SU-DHL-6 (cell line): ENCODE results near the gene BBX.

Experiments used
- H2AFZ ChIP-seq: fragments of 200-600 bp; sonication (generic); 2 replicates; pipeline ENCODE4 v1.6.1; 2014; ENCODE audit warnings: low read depth, mild to moderate bottlenecking, moderate library complexity, mixed read lengths, antibody characterized with exemption, low read length; ENCODE audit not compliant: severe bottlenecking
- H3F3A ChIP-seq: fragments of 200-600 bp; shearing (Covaris generic); 2 replicates; pipeline ENCODE4 v1.6.0; 2016; ENCODE audit warnings: antibody characterized with exemption, mild to moderate bottlenecking; ENCODE audit not compliant: insufficient read depth
- H3K27ac ChIP-seq: fragments of 200-600 bp; sonication (generic); 2 replicates; pipeline ENCODE4 v1.5.1; 2016; ENCODE audit warnings: low read depth, mild to moderate bottlenecking, low read length, moderate library complexity, mixed read lengths
- H3K27me3 ChIP-seq: fragments of 200-600 bp; sonication (generic), shearing (Covaris generic); 2 replicates; pipeline ENCODE4 v1.6.0; 2014; ENCODE audit warnings: mild to moderate bottlenecking, low read length
- H3K36me3 ChIP-seq: fragments of 200-600 bp; sonication (generic); 2 replicates; pipeline ENCODE4 v1.6.1; 2014; ENCODE audit warnings: mild to moderate bottlenecking, low read length, mixed read lengths
- H3K4me2 ChIP-seq: fragments of 300-600, 200-600 bp; shearing (Covaris generic), sonication (generic); 2 replicates; pipeline ENCODE4 v1.6.0; 2014; ENCODE audit warnings: low read length, low read depth, mild to moderate bottlenecking; ENCODE audit not compliant: poor library complexity, severe bottlenecking
- H3K4me3 ChIP-seq: fragments of 200-600 bp; sonication (generic); 2 replicates; pipeline ENCODE4 v1.5.1; 2014; ENCODE audit warnings: antibody characterized with exemption, low read length, mild to moderate bottlenecking, mixed read lengths; ENCODE audit not compliant: insufficient read depth, poor library complexity, severe bottlenecking
- H3K79me2 ChIP-seq: fragments of 200-600 bp; sonication (generic); 2 replicates; pipeline ENCODE4 v1.6.1; 2014; ENCODE audit warnings: mild to moderate bottlenecking, low read length, moderate library complexity; ENCODE audit not compliant: insufficient read depth
- H3K9ac ChIP-seq: fragments of 200-600 bp; sonication (generic); 2 replicates; pipeline ENCODE4 v1.7.0; 2014; ENCODE audit warnings: mild to moderate bottlenecking, low read length
- H3K9me2 ChIP-seq: fragments of 200-600 bp; sonication (generic); replicated peaks from 2 replicates; pipeline ENCODE4 v1.6.1; 2014; ENCODE audit warnings: low read length; ENCODE audit not compliant: insufficient read depth
- H3K9me3 ChIP-seq: fragments of 200-600 bp; sonication (generic); 2 replicates; pipeline ENCODE4 v1.6.1; 2014; ENCODE audit warnings: low read length, mixed read lengths; ENCODE audit not compliant: insufficient read depth
- H4K20me1 ChIP-seq: fragments of 200-600 bp; sonication (generic); 2 replicates; pipeline ENCODE4 v1.6.1; 2014; ENCODE audit warnings: low read depth, mild to moderate bottlenecking, antibody characterized with exemption, low read length, moderate library complexity, mixed read lengths
- EZH2phosphoT487 ChIP-seq: fragments of 200-600 bp; sonication (generic), shearing (Covaris generic); conservative IDR thresholded peaks from 2 replicates; pipeline ENCODE4 v1.6.1; 2018; ENCODE audit warnings: mild to moderate bottlenecking, antibody characterized with exemption, low read length, moderate library complexity, mixed read lengths
- TF ChIP-seq, protein P1 (sequence below): fragments of 200-600 bp; sonication (generic); IDR thresholded peaks from one replicate; pipeline ENCODE4 v1.5.1; 2017; ENCODE audit warnings: antibody characterized with exemption, mild to moderate bottlenecking, low read length, moderate library complexity; ENCODE audit not compliant: insufficient read depth, poor library complexity, severe bottlenecking

BBX gene

DNA sequence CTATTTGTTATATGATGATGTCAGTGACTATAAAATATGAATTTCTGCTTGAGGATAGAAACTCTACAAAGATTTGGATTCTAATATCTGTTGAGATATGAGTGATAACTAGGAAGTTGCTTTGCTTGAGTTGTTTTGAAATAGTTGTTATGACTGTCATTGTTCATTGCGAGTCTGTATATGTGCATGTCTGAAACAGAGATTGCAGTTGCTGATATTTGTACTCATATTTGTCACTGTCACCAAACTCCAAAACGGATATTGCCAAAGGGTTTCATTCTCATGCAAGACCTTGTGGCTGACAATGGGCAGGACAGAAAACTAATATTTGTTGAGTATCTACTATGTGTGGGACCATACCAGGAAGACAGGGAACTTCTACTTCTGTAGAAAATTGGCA lies 327.9 kb downstream of the BBX start:
- H3K27ac ChIP-seq, result no peak overlapping the region
- H3K9ac ChIP-seq, result no peak overlapping the region
- no peaks in the 10 kb centered on the region for H3K27me3 ChIP-seq
- H3F3A ChIP-seq, result no peaks in the 10 kb centered on the region
- H4K20me1 ChIP-seq, result no peaks in the 10 kb centered on the region
- H3K9me3 ChIP-seq, result no peaks in the 10 kb centered on the region
- no peaks in the 10 kb centered on the region for H3K36me3 ChIP-seq
- no peak overlapping the region for H3K4me2 ChIP-seq
- TF ChIP-seq, protein P1, sequence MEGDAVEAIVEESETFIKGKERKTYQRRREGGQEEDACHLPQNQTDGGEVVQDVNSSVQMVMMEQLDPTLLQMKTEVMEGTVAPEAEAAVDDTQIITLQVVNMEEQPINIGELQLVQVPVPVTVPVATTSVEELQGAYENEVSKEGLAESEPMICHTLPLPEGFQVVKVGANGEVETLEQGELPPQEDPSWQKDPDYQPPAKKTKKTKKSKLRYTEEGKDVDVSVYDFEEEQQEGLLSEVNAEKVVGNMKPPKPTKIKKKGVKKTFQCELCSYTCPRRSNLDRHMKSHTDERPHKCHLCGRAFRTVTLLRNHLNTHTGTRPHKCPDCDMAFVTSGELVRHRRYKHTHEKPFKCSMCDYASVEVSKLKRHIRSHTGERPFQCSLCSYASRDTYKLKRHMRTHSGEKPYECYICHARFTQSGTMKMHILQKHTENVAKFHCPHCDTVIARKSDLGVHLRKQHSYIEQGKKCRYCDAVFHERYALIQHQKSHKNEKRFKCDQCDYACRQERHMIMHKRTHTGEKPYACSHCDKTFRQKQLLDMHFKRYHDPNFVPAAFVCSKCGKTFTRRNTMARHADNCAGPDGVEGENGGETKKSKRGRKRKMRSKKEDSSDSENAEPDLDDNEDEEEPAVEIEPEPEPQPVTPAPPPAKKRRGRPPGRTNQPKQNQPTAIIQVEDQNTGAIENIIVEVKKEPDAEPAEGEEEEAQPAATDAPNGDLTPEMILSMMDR, result no peak
- no peak for TF ChIP-seq EZH2phosphoT487
- no peaks in the 10 kb centered on the region for H3K9me2 ChIP-seq
- H2AFZ ChIP-seq, result no peak overlapping the region
- H3K79me2 ChIP-seq, result no peaks in the 10 kb centered on the region
- no peak overlapping the region for H3K4me3 ChIP-seq

DNA sequence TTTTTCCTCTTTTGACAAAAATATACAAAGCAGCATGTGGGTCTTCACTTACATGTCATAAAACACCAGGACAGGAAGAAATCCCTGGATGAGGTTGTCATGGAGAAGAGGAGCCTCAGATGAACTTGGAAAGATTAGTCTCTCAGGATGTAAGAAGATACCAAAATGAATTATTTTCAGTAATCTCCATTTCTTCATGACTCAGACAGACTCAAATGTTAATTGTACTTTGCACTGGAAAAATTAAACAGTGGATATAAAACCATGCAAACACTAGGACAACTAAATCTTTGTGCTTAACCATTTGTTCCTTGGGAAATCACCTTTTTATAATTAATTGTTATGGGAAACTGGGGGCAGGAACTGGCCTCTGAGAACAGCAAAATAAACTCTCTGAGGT lies 331.1 kb downstream of the BBX start:
- Histone ChIP-seq H3K9me2 (no peaks in the 10 kb centered on the region), H3K27ac (no peak overlapping the region), H3K4me2 (no peak overlapping the region), H2AFZ (no peak overlapping the region), H3K9me3 (no peaks in the 10 kb centered on the region), H3K4me3 (no peak overlapping the region), H3K9ac (no peak overlapping the region), H3K79me2 (no peaks in the 10 kb centered on the region), H3K36me3 (no peaks in the 10 kb centered on the region), H4K20me1 (no peaks in the 10 kb centered on the region), H3F3A (no peaks in the 10 kb centered on the region), H3K27me3 (no peaks in the 10 kb centered on the region)
- no peak for TF ChIP-seq EZH2phosphoT487
- TF ChIP-seq, protein P1, result no peak

DNA sequence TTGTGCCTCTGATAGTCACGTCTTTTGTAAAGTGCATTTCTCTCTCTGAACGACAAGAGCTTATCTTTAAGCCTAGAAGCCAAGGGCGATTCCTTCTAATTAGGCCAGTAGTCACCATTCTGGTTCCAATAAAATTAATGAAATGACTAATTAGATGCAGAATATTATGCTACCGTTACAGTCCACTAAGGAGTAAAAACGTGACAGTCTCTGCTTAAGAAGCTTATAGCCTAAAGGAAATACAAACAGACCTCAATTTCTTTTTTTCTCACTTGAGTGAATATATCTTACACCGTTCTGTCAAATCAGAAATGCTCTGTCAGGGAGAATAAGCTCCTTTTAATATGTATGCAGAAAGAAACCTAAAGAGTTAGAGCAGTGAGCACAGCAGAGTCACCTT lies 332.0 kb downstream of the BBX start:
- no peaks in the 10 kb centered on the region for H3F3A ChIP-seq
- H3K36me3 ChIP-seq, result no peaks in the 10 kb centered on the region
- no peaks in the 10 kb centered on the region for H3K9me3 ChIP-seq
- H3K27ac ChIP-seq, result no peak overlapping the region
- no peaks in the 10 kb centered on the region for H3K9me2 ChIP-seq
- H3K9ac ChIP-seq, result no peak overlapping the region
- no peak overlapping the region for H2AFZ ChIP-seq
- H3K27me3 ChIP-seq, result no peaks in the 10 kb centered on the region
- no peaks in the 10 kb centered on the region for H3K79me2 ChIP-seq
- H4K20me1 ChIP-seq, result no peaks in the 10 kb centered on the region
- TF ChIP-seq EZH2phosphoT487, result no peak
- TF ChIP-seq, protein P1, result no peak
- no peak overlapping the region for H3K4me2 ChIP-seq
- no peak overlapping the region for H3K4me3 ChIP-seq
